ENCODE measurements around the gene DAAM2. TPM values are rescaled to one million over a fixed set of nuclear protein-coding genes. Genes with fewer than 3 reads are reported as not detected.

The DAAM2 gene
- polyA plus RNA-seq, 1 experiment = 60.6 TPM

DNA sequence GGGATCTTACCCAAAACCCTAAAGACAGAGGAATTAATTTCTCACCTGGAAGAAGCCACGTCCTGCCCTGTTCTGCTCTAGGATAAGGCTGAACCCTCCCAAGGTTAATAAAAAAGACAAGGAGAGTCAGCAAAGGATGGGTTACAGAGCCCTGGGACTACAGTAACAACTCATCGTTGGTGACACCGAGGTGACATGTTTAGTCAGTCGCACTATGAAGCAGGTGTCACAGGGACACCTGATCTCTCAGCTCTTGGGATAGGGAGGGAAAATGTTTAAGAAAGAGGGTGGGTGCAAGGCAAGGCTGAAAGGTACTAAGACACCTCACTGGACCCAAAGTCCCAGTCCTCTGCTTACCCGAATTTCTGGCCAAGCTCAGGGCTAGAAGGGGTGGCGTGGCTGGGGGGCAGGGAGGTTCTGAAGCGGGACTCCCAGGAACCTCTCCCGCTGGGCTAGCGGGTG lies 141.5 kb downstream of the DAAM2 start:
- CTCF ChIA-PET = interaction anchor here (0.9 to 1.8 kb wide), 4 partner anchors 13 to 572 kb away, joined by 3 to 6 read pairs (median 4); no protein-coding TSS in a partner anchor
- no peaks in the 10 kb centered on the region for H3K36me3 ChIP-seq (ENCODE audit: control insufficient read depth, insufficient read depth, low read length)
- H3K4me3 ChIP-seq (ENCODE audit: low read depth, low read length) = peak overlapping the region; percentile 79
- no peak for DNase-seq (ENCODE audit: low read depth)
- POLR2A ChIA-PET = no interaction called here
- H3K27me3 ChIP-seq (ENCODE audit: control insufficient read depth, insufficient read depth, low read length) = 0 out of 2 replicates have a peak, but pooled peaks cover 1% of the 10 kb centered on the region
- TF ChIP-seq, protein P1, sequence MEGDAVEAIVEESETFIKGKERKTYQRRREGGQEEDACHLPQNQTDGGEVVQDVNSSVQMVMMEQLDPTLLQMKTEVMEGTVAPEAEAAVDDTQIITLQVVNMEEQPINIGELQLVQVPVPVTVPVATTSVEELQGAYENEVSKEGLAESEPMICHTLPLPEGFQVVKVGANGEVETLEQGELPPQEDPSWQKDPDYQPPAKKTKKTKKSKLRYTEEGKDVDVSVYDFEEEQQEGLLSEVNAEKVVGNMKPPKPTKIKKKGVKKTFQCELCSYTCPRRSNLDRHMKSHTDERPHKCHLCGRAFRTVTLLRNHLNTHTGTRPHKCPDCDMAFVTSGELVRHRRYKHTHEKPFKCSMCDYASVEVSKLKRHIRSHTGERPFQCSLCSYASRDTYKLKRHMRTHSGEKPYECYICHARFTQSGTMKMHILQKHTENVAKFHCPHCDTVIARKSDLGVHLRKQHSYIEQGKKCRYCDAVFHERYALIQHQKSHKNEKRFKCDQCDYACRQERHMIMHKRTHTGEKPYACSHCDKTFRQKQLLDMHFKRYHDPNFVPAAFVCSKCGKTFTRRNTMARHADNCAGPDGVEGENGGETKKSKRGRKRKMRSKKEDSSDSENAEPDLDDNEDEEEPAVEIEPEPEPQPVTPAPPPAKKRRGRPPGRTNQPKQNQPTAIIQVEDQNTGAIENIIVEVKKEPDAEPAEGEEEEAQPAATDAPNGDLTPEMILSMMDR (IDR thresholded peaks at IDR 0.05; ENCODE audit: insufficient read depth, low read depth, low read length) = no peak

DNA sequence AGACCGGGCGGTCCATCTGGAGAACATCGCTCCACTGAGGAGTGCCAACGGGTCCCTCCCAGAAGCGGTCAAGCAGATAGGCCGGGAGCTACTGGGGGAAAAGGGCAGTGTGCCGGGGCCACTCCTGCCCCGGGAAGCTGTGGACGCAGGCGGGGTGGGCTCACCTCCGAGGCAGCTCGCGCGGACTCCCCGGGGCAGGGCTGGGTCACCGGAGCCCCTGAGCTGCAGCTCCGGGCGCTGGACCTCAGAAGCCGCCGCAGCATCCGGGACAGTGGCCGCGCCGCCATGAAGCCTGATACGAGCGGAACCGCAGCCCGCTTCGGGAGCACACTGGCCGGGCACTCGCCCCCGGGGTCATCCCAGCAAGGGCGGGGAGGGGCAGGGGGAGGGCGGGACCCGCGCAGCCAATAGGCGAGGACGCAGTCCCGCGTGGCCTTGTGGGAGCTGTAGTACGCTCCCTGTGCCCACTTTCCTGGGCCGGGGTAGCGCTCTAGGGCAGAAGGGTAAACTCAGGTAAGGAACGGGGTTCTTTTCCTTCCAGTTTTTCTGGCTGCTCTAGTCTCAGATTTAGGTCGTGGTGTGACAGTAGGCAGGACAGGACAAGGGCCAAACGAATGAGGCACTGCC lies 142.1 kb downstream of the DAAM2 start, which contains the start of gene MOCS1:
Gene MOCS1, minus strand, starts transcription at position 332 of the 627 bp plus-strand sequence. Its CDS starts 45 bp downstream, at position 287.
- Histone ChIP-seq H3K36me3 (ENCODE audit: control insufficient read depth, insufficient read depth, low read length) (no peaks in the 10 kb centered on the region), H3K4me3 (ENCODE audit: low read depth, low read length) (peak within 1 kb of the TSS; percentile 79), H3K27me3 (ENCODE audit: control insufficient read depth, insufficient read depth, low read length) (peaks cover 1% of the 10 kb centered on the region; the same call in 1 of the 2 replicates)
- CTCF ChIA-PET = interaction anchor here (0.9 to 1.8 kb wide), 4 partner anchors 13 to 572 kb away, joined by 3 to 6 read pairs (median 4); no protein-coding TSS in a partner anchor
- TF ChIP-seq, protein P1 (IDR thresholded peaks at IDR 0.05; ENCODE audit: insufficient read depth, low read depth, low read length) = no peak
- POLR2A ChIA-PET = interaction anchor here (0.7 kb wide), 1 partner anchor 39 kb away, joined by 3 read pairs; no protein-coding TSS in a partner anchor
- DNase-seq (ENCODE audit: low read depth) = no peak

DNA sequence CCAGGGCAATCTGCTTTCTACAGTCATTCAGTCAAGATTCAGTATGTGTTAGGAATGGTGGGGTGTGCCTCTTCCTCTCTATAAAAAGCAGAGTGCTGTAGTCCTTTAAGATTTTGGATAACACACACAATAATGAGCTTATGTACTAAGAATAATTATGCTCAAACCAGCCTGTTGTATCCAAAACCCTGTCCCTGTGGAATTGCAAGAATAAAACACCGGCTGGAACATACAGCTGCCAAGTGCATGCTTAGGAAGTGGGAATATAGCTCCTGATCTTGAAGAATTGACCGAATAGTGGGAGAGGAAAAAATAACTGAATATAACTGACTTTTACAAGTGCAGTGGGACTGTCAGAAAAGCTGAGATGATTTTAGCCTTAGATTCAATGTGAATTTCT lies 143.1 kb downstream of the DAAM2 start:
- POLR2A ChIA-PET = no interaction called here
- CTCF ChIA-PET = interaction anchor here (1.8 kb wide), 1 partner anchor 12 kb away, joined by 4 read pairs; no protein-coding TSS in a partner anchor
- DNase-seq (ENCODE audit: low read depth) = no peak
- TF ChIP-seq, protein P1 (IDR thresholded peaks at IDR 0.05; ENCODE audit: insufficient read depth, low read depth, low read length) = no peak
- H3K36me3 ChIP-seq (ENCODE audit: control insufficient read depth, insufficient read depth, low read length) = no peaks in the 10 kb centered on the region
- no peak overlapping the region for H3K4me3 ChIP-seq (ENCODE audit: low read depth, low read length)
- H3K27me3 ChIP-seq (ENCODE audit: control insufficient read depth, insufficient read depth, low read length) = peaks cover 1% of the 10 kb centered on the region; the same call in 1 of the 2 replicates

DNA sequence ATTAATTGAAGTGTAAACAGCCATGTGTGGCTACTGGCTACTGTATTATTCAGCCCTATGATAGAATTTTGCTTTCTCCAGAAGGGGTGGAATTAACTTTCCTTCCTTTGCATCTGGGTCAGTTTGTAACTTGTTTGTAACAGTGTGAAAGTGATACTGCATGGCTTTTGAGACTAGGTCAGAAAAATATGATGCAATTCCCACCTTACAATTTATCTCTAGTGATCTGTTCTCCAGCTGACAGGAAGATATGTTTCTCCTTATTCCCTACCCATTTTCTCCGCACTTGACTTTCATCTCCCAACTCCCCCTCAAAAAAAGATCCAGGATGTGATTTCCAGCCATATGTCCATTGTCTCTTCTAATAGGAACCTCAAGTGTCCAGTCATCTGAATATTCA lies 144.7 kb downstream of the DAAM2 start:
- ChIA-PET CTCF (no interaction called here), POLR2A (no interaction called here)
- TF ChIP-seq, protein P1 (IDR thresholded peaks at IDR 0.05; ENCODE audit: insufficient read depth, low read depth, low read length) = no peak
- no peaks in the 10 kb centered on the region for H3K36me3 ChIP-seq (ENCODE audit: control insufficient read depth, insufficient read depth, low read length)
- peaks cover 1% of the 10 kb centered on the region; the same call in 1 of the 2 replicates for H3K27me3 ChIP-seq (ENCODE audit: control insufficient read depth, insufficient read depth, low read length)
- no peak for DNase-seq (ENCODE audit: low read depth)
- no peak overlapping the region for H3K4me3 ChIP-seq (ENCODE audit: low read depth, low read length)

DNA sequence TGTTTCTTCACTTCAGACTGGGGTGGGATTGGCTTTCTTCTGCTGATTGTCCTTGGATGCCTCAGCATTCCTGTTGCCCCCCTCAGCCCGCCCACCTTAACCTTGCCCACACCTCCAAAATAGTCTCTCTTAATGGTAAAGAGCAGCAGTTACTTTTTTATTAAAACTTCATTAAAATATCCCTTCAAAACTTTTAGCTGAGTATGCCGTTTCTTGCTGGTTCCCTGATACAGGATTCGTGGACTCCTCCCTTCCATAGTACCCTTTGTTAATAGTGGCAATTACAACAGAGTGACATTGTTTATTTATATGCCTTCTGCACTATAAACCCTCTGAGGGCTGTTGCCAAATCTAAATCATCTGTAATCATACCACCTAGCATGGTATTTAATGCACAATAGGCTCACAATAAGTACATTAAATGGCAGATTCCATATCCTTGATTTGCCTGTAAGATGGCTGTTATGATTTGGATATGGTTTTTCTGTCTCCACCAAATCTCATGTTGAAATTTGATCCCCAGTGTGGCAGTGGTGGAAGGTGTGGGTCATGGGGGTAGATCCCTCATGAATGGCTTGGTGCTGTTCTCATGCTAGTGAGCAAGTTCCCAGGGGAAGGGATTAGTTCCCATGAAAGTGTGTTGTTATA lies 145.6 kb downstream of the DAAM2 start:
- TF ChIP-seq, protein P1 (IDR thresholded peaks at IDR 0.05; ENCODE audit: insufficient read depth, low read depth, low read length) = no peak
- ChIA-PET CTCF (no interaction called here), POLR2A (no interaction called here)
- Histone ChIP-seq H3K27me3 (ENCODE audit: control insufficient read depth, insufficient read depth, low read length) (peaks cover 1% of the 10 kb centered on the region; the same call in 1 of the 2 replicates), H3K36me3 (ENCODE audit: control insufficient read depth, insufficient read depth, low read length) (no peaks in the 10 kb centered on the region), H3K4me3 (ENCODE audit: low read depth, low read length) (no peak overlapping the region)
- DNase-seq (ENCODE audit: low read depth) = no peak

Data from BJ (cell line).